Lower leg skin (tissue), 3 donors: ENCODE results near the gene DOK7.

Experiments used
- POLR2A ChIP-seq, 2 donors: fragments of 450-650 bp; IDR thresholded peaks; one replicate each; pipeline ENCODE4 v1.6.1; 2016 to 2017; ENCODE audit warnings: antibody characterized with exemption in 2 of 2, mild to moderate bottlenecking in 1 of 2, moderate library complexity in 1 of 2
- TF ChIP-seq, protein P1 (sequence below), 3 donors: fragments of 450-650 bp; IDR thresholded peaks; one replicate each; pipeline ENCODE4 v1.5.1; 2016; ENCODE audit warnings: antibody characterized with exemption in 3 of 3, mild to moderate bottlenecking in 3 of 3, moderate library complexity in 2 of 3

DNA sequence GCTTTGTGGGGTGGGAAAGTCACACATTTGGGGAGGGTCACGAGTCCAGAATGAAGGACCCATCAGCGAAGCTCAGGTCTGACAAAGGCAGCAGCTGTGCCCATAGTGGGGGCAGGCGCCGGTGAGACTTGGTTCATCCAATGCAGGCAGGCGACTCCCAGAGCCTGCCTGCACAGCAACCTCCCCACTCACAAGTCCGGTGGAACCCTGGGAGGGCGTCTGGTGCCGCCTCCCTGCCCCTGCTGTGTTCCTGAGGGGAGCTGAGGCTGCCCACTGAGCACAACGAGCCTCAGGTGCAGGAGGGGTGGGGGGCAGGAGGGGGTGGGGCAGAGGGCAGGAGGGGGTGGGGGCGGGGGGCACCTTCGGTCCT, 55.4 kb downstream of the DOK7 start:
- TF ChIP-seq, protein P1, sequence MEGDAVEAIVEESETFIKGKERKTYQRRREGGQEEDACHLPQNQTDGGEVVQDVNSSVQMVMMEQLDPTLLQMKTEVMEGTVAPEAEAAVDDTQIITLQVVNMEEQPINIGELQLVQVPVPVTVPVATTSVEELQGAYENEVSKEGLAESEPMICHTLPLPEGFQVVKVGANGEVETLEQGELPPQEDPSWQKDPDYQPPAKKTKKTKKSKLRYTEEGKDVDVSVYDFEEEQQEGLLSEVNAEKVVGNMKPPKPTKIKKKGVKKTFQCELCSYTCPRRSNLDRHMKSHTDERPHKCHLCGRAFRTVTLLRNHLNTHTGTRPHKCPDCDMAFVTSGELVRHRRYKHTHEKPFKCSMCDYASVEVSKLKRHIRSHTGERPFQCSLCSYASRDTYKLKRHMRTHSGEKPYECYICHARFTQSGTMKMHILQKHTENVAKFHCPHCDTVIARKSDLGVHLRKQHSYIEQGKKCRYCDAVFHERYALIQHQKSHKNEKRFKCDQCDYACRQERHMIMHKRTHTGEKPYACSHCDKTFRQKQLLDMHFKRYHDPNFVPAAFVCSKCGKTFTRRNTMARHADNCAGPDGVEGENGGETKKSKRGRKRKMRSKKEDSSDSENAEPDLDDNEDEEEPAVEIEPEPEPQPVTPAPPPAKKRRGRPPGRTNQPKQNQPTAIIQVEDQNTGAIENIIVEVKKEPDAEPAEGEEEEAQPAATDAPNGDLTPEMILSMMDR (IDR thresholded peaks at IDR 0.05) = no peak
- no peak for TF ChIP-seq POLR2A (IDR thresholded peaks at IDR 0.05)
